ENCODE results near the gene KIF26B.

Gene KIF26B

DNA sequence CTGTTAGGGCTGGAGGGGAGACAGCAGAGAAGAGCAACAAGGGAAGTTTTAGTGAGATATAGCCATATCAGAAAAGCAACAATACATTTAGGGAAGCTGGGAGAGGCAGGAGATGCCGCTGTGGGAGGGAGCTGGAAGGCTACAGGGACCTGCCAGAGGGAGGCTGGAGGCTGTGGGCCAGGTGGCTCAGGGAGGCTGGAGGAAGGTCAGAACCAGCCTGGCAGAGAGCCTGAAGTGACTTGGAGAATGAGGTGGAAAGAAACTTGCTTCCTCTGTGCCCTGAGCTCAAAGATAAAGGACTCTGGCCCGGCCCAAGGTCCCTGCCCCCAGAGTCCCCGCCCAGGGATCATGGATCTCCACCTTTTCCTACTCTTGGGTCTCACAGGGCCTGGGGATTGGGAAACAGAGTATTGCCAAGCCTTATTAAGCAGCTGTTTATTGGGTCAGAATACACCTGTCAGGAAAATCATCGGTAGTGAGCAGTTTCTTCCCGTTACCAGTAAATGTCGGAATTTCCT, 85.9 kb downstream of the KIF26B start:
- DNase-seq, result no peak
- TF ChIP-seq EZH2phosphoT487 (IDR thresholded peaks at IDR 0.05; ENCODE audit: low read length) (no peak), CTCF (IDR thresholded peaks at IDR 0.05; ENCODE audit: low read length) (no peak), EZH2 (optimal IDR thresholded peaks at IDR 0.05; ENCODE audit: low read depth, low read length) (no peak)
- Histone ChIP-seq H3K9ac (ENCODE audit: low read length) (no peak overlapping the region), H3K27me3 (replicated peaks; ENCODE audit: insufficient read depth, low read length) (no peaks in the 10 kb centered on the region), H3K27ac (ENCODE audit: low read length) (no peak overlapping the region), H4K20me1 (ENCODE audit: insufficient read depth, low read length) (no peaks in the 10 kb centered on the region), H3F3A (ENCODE audit: insufficient read depth, low read length) (no peaks in the 10 kb centered on the region), H3K9me2 (replicated peaks; ENCODE audit: insufficient read depth, low read length) (no peaks in the 10 kb centered on the region), H3K9me3 (replicated peaks; ENCODE audit: insufficient read depth, low read length) (no peaks in the 10 kb centered on the region), H3K36me3 (replicated peaks; ENCODE audit: insufficient read depth, low read length) (no peaks in the 10 kb centered on the region), H3K4me2 (ENCODE audit: low read depth, low read length) (no peak overlapping the region), H2AFZ (ENCODE audit: low read length) (no peak overlapping the region), H3K79me2 (ENCODE audit: low read length) (no peaks in the 10 kb centered on the region), H3K4me3 (ENCODE audit: low read length) (no peak overlapping the region), H3K4me1 (ENCODE audit: low read length) (no peaks in the 10 kb centered on the region)

DNA sequence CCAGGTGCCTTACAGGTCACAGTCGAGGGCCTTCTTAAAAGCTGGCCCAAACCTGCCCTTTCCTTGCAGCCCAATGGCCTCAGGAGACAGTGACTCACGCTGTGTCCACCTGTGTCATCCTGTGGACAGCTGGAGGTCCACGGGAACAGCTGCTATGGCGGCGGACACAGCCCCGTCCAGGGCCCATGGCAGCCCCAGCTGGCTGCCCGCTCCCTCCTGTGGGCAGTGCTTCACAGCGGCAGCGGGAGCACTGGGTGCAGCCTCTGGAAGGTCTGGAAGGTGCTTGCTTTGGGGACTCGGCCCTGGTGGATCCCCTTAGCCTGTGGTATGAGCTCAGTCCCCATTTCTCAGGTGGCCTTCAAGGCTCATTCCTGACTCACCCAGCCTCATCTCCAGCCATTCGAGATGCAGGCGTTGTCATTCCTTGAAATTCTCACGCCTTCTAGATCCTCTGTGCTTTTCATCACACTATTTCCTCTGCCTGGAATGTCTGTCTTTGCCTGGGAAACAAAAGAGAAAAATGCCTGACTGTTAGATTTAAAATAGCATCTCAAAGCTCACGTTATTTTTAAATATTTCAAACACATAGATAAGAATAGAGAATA, 86.8 kb downstream of the KIF26B start:
- Histone ChIP-seq H3K4me3 (ENCODE audit: low read length) (no peak overlapping the region), H3K4me1 (ENCODE audit: low read length) (no peaks in the 10 kb centered on the region), H3F3A (ENCODE audit: insufficient read depth, low read length) (no peaks in the 10 kb centered on the region), H3K27ac (ENCODE audit: low read length) (no peak overlapping the region), H3K9me2 (replicated peaks; ENCODE audit: insufficient read depth, low read length) (no peaks in the 10 kb centered on the region), H4K20me1 (ENCODE audit: insufficient read depth, low read length) (no peaks in the 10 kb centered on the region), H3K9me3 (replicated peaks; ENCODE audit: insufficient read depth, low read length) (no peaks in the 10 kb centered on the region), H3K79me2 (ENCODE audit: low read length) (no peaks in the 10 kb centered on the region), H3K36me3 (replicated peaks; ENCODE audit: insufficient read depth, low read length) (no peaks in the 10 kb centered on the region), H3K9ac (ENCODE audit: low read length) (no peak overlapping the region), H3K4me2 (ENCODE audit: low read depth, low read length) (no peak overlapping the region), H3K27me3 (replicated peaks; ENCODE audit: insufficient read depth, low read length) (no peaks in the 10 kb centered on the region), H2AFZ (ENCODE audit: low read length) (no peak overlapping the region)
- no peak for DNase-seq
- TF ChIP-seq EZH2 (optimal IDR thresholded peaks at IDR 0.05; ENCODE audit: low read depth, low read length) (no peak), EZH2phosphoT487 (IDR thresholded peaks at IDR 0.05; ENCODE audit: low read length) (no peak), CTCF (IDR thresholded peaks at IDR 0.05; ENCODE audit: low read length) (no peak)

GRCh38 chr1:245242989-245243388, 88.2 kb downstream of the KIF26B start:
- Histone ChIP-seq H2AFZ (ENCODE audit: low read length) (no peak overlapping the region), H3K79me2 (ENCODE audit: low read length) (no peaks in the 10 kb centered on the region), H3K9ac (ENCODE audit: low read length) (no peak overlapping the region), H3K9me2 (replicated peaks; ENCODE audit: insufficient read depth, low read length) (no peaks in the 10 kb centered on the region), H3K9me3 (replicated peaks; ENCODE audit: insufficient read depth, low read length) (no peaks in the 10 kb centered on the region), H3K4me1 (ENCODE audit: low read length) (no peaks in the 10 kb centered on the region), H3F3A (ENCODE audit: insufficient read depth, low read length) (no peaks in the 10 kb centered on the region), H3K4me2 (ENCODE audit: low read depth, low read length) (no peak overlapping the region), H3K36me3 (replicated peaks; ENCODE audit: insufficient read depth, low read length) (no peaks in the 10 kb centered on the region), H4K20me1 (ENCODE audit: insufficient read depth, low read length) (no peaks in the 10 kb centered on the region), H3K27ac (ENCODE audit: low read length) (no peak overlapping the region), H3K4me3 (ENCODE audit: low read length) (no peak overlapping the region), H3K27me3 (replicated peaks; ENCODE audit: insufficient read depth, low read length) (no peaks in the 10 kb centered on the region)
- DNase-seq, result no peak
- TF ChIP-seq EZH2phosphoT487 (IDR thresholded peaks at IDR 0.05; ENCODE audit: low read length) (no peak), EZH2 (optimal IDR thresholded peaks at IDR 0.05; ENCODE audit: low read depth, low read length) (no peak), CTCF (IDR thresholded peaks at IDR 0.05; ENCODE audit: low read length) (no peak)

Data from MM.1S (cell line).